Measurements from ENCODE around the gene PRDM1.
A peak's percentile ranks its signal among the peaks of the same experiment; 100 is the strongest.

The PRDM1 gene

DNA sequence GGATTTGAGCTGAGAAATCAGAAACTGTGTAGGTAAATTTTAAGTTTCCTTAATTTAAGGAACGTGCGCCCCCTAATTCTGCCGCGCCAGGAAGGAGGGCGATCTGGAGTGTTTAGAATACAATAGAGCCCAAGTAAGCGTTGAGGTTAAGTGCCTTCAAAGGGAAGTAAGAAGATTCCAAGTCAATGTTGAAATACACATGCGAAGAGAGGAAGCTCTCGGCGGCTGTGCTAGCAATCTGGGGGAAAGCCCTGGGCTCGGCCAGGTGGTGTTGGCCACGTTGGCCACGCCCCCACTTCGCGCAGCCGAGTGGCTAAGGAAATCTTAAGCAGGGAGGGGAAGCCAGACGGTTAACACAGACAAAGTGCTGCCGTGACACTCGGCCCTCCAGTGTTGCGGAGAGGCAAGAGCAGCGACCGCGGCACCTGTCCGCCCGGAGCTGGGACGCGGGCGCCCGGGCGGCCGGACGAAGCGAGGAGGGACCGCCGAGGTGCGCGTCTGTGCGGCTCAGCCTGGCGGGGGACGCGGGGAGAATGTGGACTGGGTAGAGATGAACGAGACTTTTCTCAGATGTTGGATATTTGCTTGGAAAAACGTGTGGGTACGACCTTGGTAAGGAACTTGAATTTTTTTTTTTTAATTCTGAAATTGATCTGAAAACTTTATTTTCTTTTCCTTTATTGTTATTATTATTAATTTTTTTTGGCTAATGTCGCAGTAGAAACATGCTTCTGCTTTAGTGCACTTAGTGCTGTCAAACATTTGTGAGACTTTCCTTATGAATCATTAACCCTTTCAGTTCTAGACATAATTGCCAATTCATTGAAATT is at the start of gene PRDM1:
PRDM1 (plus strand) TSS at position 353 of the 830 bp plus-strand sequence; CDS start at position 571, 218 bp downstream.
- peak; percentile 62 for DNase-seq (ENCODE audit: extremely low spot score, insufficient read length, low read depth)
- peak; percentile 96 for FAIRE-seq

DNA sequence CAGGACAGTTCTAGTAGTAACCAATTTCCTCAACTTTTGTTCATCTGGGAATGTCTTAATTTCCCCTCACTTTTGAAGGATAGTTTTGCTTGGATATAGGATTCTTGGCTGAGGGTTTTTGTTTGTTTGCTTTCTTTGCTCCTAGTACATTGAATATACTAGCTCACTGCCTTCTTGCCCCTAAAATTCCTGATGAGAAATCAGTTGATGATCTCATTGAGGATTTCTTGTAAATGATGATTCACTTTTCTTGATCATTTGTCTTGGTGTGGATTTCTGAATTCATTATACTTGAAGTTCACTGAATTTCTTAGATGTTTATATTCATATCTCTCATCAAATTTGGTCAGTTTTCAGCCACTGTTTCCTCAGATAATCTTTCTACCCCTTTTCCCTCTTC is 49.1 kb upstream of the PRDM1 start:
- no peak for DNase-seq (ENCODE audit: extremely low spot score, insufficient read length, low read depth)

DNA sequence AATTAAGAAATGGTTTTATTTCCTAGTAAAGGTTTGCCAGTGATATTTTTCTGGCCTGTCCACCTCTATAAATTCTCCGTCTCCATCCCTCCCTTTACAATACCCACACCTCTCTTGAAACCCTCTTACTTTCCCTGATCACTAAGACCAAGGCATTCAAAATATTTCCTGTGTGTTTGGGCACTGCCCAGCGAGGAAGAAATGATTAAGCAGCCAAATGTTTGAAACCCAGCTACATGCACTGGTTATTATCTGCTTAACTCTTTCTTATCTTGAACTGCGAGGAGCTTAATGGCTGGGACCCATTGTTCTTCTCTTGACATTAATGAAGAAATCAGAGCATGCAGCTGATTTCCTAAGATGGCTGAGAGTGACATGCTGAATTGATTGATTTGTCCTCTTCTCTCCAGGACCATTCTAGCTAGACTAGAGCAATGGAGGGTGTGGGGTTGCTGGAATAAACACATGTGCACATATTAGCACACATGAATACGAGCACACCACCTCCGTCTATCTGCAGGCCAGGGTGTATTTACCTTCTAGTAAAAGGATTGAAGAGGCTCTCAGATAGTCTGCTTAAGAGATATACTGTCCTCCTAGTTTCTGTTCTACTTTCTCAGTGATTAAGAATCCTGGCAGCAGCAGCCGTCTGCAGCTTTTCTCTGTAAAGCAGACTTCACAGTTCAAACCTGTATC is 46.1 kb upstream of the PRDM1 start:
- no peak for DNase-seq (ENCODE audit: extremely low spot score, insufficient read length, low read depth)
- FAIRE-seq = no peak

More for the DNA sequence above, 49.1 kb upstream of the PRDM1 start:
- no peak for FAIRE-seq

DNA sequence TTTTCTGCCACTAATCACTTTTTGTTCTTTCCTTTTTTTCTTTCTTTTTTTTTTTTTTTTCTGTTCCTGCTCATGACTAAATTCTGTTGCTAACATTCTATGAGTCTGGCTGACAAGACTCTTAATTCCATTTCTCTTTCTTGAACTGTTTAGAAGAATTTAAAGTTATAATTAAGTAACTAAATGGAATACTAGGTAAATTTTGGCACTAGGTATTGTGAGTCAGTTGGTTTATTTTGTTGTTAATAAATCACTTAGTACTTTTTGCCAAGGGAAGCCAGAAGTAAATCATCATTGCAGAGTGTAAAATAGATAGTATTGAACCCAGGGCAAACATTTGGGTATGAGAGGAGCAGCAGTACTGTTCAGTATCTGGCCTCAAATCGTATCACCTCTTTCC is 42.0 kb upstream of the PRDM1 start:
- FAIRE-seq = no peak
- no peak for DNase-seq (ENCODE audit: extremely low spot score, insufficient read length, low read depth)

DNA sequence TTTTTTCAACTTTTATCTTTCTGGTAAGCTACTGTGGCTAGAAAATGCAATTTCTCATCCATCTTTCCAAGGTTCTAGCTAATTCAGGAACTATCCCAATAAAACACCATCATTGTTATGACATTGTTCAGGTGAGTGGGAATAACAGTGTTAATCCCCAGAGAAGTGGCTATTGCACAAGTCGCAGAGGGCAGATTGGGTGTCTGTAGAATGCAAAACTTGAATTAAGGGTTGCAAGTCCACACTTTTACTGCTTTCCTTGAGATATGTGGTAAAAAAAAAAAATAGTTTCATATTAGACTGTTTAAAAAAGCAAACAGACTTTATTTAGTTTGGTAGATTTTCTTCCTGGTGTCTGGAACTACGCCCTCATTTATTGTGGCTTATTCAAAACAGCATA is 41.1 kb upstream of the PRDM1 start:
- DNase-seq (ENCODE audit: extremely low spot score, insufficient read length, low read depth) (no peak), FAIRE-seq (no peak)

DNA sequence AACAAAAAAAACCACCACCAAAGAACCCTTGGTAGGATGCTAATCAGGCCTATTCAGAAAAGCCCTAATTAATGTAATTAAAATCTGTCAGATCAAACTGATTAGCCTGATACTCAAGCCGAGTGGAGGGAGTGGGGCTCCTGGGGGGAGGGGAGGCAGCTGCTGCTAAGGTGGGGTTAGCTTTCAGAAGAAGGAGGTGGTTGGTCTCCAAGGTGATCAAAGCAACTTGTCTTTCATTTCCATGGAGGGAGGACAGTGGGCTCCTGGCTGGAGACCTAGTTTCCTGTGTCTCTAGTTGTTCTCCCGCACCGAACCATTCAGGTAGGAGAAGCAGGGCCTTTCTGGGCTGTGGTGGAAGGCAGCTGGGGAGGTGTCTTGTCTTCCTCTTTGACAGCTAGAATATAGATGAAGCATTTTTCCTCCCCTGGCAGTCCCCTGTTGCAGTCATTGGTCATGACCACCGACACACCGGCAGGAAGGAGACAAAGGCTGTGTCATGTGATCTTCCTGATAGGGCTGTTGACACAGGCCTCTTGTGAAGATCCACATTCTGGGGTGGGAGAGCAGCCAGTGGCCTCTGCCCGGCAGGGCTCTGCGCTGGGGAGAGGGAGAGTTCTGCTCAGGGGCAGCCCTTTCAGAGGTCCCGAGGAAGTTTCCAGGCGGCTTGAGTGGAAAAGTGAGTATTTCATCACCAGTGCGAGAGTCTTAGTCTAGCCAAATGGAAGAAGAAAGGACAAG is 39.9 kb upstream of the PRDM1 start:
- no peak for FAIRE-seq
- no peak for DNase-seq (ENCODE audit: extremely low spot score, insufficient read length, low read depth)

DNA sequence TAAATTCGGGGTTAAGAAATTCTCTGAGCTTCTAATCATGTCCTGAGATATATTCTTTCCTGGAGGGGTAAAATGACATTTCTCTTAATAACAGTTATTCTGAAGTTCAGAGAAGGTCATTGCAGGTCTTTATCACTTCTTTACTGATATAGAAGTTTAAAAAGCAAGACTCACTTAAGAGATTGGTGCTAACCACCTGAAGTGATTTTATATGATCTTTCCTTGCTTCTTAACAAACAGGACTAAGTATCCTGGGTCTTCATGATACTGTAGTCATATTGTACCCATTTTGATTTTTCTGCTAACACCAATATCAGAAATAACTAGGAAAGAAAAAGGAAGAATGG is 39.3 kb upstream of the PRDM1 start:
- DNase-seq (ENCODE audit: extremely low spot score, insufficient read length, low read depth) = no peak
- FAIRE-seq = peak; percentile 5

DNA sequence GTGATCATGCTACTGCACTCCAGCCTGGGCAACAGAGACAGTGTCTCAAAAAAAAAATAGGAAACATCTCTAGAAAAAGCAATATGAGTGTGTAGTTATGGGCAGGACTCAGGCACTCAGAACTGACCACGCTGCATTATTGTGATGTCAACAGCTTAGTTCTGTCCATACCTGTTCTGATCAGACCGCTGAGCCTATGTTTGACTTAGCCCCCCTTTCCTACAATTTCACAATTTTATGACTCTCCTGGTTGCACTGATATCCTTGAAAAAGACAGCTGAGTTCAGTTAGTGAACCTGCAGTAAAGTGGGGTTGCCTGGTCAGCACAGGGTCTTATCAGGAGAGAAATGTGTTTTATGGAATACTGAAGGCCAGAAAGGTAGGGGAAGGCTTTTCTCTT is 37.8 kb upstream of the PRDM1 start:
- DNase-seq (ENCODE audit: extremely low spot score, insufficient read length, low read depth) = no peak
- no peak for FAIRE-seq

DNA sequence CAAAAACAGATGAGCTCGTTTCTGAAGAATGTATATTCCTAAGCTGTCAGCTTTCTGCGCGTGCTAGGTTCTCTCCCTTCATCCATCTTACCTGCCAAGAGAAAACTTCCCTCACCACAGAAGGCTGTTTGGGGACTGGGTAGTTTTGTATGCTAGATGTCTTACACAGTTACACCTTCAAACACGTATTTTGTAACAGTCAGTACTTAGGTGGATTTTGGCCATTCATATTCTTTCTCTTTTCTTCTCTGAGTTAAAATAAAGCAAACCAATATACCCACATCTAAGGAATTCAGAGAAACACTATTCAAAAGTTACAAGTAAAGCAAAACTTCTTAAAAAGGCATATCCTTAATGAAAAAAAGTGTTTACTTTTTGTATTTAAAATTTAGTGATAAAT is 35.6 kb upstream of the PRDM1 start:
- FAIRE-seq (no peak), DNase-seq (ENCODE audit: extremely low spot score, insufficient read length, low read depth) (no peak)

DNA sequence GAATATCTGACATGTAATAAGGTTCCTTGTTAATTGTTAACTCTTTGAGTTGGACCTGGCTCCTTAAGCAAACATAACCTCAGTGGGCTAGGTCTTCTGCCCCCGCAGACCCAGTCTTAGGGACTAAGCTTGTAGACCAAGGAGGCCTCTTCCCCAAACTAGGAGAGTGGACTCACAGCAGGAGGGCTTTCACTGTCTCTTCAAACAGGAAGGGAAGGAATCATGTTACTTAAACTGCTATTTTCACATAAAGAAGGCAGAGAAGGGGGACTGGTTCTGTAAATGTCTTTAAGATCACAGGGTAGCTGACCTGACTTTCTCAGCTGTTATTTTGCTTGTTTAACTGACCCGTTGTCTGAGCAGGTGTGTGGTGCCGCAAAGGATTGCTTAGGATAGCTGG is 34.9 kb upstream of the PRDM1 start:
- FAIRE-seq (no peak), DNase-seq (ENCODE audit: extremely low spot score, insufficient read length, low read depth) (no peak)

DNA sequence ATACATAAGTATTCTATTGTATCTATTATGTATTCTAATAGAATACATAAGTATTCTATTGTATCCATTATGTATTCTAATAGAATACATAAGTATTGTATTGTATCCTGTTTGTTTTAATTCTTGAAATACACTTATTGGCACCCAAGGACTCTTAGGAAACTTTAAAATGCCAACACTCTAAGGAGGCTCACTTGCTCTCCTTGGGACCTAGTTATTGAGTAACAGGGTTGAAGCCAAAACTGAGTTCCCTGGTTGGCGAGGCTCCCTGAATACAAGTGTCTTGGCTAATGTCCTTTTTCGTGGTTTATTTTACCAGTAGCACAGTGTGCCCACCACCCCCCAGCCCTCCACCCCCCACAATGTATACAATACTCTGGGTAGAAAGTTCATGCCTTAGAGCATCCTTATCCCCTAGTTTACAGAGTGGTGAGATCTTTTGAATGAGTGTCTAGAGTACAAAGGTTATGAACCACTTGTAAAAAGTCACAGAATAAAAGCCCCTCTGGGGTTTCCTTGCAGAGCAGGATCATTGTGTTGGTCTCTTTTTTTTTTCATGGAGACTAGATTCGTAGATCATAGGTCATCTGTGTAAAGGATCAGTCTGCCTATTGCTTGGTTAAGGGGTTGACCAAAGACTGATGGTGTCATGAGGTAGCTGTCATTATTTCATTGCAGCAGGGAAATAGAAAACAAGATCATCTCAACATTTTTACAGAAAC is 32.5 kb upstream of the PRDM1 start:
- no peak for FAIRE-seq

DNA sequence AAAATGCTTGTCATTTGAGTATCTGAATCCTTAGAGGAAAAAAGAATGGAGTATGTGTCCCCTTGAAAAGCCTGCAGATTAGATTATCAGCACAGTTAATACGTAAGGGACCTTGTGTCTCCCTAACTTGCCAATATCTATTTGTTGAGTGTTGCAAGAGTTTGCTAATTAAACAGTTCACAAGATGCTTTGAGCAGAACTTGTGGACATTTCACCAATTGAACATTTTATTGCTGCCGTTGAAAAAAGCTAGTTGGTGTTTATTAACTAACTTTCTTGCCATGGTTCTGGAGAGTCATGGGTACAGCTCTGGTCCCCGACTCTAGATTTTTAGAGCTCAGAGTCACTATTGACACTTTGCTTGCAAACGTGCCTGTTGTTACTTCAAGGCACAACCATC is 30.6 kb upstream of the PRDM1 start:
- DNase-seq (ENCODE audit: extremely low spot score, insufficient read length, low read depth) (no peak), FAIRE-seq (no peak)

More for the DNA sequence above, 32.5 kb upstream of the PRDM1 start:
- no peak for DNase-seq (ENCODE audit: extremely low spot score, insufficient read length, low read depth)

DNA sequence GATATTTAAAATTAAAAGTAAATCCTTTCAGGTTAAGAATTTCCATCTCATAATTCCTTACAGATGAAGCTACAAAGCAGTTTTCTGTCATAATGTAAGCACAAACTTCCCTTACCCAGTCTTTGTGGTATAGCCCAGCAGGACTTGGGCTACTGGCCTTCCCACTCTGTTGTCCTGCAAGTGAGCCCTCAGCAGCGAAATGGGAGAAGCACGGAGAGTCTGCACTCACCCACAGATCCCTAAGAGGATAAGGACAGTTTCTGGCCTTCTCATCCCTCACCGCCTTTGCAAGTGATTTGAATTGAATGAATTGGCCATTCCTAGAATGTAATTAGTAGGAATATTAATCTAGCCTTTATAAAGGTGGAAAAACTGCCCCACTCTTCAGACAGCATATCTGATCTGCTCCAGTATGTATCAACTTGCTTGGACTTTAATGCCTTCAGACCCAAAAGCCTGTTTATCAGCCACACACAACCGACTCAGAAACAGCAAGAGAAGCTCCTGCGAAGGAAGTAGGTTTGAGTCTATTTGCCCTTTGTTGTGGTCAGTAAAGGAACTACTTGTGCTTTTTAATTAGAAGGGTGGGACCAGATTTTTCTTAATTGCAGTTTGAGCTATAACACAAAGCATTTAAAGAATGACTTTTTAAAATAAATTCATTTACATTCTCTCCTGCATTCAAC is 29.9 kb upstream of the PRDM1 start:
- DNase-seq (ENCODE audit: extremely low spot score, insufficient read length, low read depth) (no peak), FAIRE-seq (no peak)

DNA sequence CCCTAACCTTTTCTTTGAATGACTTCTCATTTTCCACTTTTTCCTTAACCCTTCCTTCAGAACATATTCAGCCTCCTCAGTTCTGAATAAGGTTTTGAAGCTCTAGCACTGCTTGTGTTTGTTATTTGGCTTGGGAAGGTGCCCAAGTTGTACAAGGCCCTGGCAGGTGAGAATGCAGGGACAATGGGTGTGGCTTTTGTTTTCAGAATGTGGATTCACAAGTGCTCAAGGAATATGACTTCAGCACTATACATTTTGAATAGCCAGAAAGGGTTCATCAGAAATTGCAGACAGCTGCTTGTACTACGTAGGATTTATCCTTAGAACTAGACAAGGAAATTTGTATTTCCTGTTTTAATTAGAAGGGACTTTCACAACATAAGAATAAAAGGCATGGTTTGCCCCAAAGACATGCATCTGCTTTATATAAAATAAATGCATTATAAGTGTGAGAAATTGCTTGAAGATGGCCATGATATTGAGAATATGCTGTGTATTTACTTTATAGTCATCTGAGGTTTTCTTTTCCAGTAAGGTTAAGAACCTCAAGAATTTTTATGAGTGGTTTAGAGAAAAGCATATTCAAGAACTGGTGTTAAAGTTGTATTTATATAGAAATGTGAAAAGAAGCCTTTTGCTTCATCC is 29.3 kb upstream of the PRDM1 start:
- no peak for DNase-seq (ENCODE audit: extremely low spot score, insufficient read length, low read depth)
- no peak for FAIRE-seq

DNA sequence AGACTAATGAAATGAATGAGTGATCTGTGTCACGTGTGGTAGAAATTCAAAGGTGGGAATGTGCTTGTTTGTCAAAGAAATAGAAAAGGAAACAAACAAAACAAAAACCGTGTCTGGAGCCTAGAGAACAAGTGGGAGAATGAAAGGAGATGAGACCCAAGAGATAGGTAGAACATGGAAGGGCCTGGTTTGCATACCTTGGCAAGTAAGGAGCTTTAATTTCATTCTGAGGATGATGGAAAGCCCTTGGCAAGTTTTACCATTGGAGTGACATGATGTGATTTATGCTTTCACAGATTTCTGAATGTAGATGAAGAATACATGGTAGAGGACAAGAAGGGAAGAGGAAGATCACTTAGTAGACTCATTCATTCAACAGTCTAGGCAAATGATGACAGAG is 26.8 kb upstream of the PRDM1 start:
- no peak for DNase-seq (ENCODE audit: extremely low spot score, insufficient read length, low read depth)
- FAIRE-seq = no peak

DNA sequence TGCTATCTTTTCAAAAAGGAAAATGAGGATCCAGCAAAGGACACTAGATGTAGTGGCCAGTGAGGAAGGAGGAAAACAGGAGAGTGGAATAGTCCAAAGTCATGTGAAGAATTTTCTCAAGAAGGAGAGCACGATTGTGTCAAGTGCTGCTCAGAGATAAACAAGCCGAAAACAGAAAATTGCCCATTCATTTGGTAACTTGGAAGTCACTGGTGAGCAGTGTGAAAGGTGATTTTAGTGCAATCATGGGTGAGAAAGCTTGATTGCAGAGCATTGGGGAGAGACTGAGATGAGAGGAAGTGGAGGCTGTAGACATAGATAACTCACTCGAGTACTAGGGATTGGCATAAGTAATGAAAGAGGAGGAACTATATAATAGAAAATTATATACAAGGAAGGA is 26.0 kb upstream of the PRDM1 start:
- no peak for FAIRE-seq
- DNase-seq (ENCODE audit: extremely low spot score, insufficient read length, low read depth) = no peak

DNA sequence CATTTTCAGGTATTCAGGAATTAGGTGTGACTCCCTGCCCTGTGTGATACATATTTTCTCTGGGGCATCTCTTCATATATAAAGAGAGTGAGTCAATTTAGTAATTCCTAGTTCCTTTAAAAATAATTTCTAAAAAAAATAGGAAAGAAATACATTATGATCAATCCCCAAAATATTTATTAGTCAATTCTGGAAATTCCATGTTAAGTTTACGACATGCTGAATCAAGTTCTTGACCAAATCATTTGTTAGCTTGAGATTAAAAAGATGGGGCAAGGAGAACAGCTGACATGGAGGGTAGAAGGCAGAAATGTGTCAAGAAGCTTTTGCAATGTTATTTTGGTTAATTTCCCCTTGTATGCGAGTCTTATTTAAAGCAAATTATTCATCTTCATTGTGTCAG is 22.7 kb upstream of the PRDM1 start:
- no peak for DNase-seq (ENCODE audit: extremely low spot score, insufficient read length, low read depth)
- no peak for FAIRE-seq

DNA sequence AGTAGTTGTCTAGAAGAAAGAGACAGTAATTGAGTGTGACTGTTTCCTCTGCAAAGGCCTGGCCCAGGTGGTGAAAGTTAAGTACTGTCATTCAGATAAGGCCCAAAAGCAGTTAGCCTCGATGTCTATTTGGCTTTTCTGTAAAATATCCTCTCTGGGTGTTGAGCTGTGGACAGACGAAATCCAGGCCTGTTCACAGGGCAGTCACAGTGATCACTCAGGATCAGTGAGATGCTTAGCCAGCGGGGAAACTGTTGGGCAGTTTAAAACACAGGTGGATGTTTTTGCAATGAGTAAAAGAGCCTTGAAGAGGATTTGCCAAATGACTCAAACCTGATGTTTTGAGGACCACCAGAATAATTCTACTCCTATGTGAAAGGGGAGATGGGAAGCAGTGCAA is 22.0 kb upstream of the PRDM1 start:
- no peak for FAIRE-seq
- no peak for DNase-seq (ENCODE audit: extremely low spot score, insufficient read length, low read depth)

DNA sequence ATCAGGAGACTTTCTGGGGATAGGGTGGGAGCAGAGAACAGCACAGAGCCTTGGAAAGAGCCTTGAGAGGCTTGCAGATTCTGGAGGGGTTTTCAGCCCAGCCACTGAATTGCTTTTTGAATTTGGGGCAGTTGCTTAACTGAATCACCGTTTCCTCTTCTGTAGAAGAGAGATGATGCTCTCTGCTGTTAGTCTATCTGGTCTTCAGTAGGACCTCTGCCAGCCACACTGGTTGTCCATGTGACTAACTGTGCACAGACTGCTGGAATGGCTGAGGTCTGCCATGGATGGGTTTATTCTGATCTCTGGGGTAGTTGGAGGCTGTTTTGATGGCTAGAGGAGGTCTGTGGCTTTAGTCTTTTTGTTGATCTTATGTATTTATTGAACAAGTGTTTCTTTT is 21.4 kb upstream of the PRDM1 start:
- DNase-seq (ENCODE audit: extremely low spot score, insufficient read length, low read depth) (no peak), FAIRE-seq (no peak)
